GM19351 (cell line): ENCODE measurements around the gene CADM1.

ENCODE experiments used
- ATAC-seq: cut with Tn5 transposase; IDR thresholded peaks from one replicate; pipeline ENCODE4 v1.9.1; 2021; ENCODE audit warnings: mild to moderate bottlenecking, moderate library complexity; ENCODE audit not compliant: unreplicated experiment

The CADM1 gene

DNA sequence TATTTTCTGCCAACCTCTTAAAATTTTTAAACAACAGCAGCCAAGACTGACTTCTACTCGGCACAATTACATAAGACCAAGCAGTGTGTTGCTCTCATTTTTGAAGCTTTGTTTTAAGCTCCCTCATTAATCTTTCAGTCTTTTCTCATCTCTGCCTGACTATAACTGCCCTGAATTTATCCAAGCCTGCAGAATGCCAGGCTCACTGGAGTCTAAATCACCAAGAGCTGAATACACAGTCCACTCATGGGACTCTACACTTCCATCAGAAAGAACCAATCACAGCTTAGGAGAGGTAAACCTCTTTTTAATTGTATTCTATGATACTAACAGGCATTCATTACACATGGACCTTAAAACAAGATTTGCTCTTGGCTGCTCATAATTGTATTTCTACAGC, 178.7 kb downstream of the CADM1 start:
- no peak for ATAC-seq

DNA sequence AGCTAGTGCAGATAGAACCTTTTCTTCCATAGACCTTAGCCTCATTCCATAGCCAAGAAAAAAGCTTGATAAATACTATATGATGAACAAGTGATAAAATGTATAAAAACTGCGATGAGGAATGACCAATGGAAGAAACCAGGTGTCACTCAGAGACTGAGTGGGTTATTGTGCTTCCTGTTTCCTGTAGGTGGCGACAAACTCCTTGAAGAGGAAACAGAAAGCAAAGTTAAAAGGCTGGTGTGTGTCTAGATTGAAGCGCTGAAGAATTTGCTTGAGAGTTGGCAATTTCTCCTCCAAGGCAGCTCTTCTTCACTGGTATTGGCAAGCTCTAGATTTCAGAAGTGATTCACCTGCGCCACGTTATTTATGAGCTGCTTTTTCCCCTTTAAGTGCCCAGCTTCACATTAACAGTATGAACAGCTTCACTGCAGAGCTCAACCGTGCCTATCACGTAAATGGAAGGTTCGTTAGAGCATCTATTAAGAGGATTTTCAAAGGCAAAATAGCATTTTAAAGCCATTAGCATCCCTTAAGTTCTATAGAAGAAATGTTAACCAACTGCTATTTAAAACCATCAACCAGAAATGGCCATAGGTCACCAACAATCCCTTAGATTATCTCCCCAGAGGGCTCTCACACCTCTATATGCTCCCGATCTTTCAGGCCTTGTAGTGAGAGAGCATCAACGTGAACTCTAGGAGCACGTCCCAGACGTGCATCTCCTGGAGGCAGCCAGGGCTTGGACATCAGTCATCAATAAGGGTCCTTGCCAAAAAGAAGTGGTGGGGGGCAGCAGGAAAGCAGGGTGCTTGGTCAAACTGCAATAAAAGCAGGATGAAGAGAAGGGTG, 179.4 kb downstream of the CADM1 start:
- peak; percentile 92 for ATAC-seq

DNA sequence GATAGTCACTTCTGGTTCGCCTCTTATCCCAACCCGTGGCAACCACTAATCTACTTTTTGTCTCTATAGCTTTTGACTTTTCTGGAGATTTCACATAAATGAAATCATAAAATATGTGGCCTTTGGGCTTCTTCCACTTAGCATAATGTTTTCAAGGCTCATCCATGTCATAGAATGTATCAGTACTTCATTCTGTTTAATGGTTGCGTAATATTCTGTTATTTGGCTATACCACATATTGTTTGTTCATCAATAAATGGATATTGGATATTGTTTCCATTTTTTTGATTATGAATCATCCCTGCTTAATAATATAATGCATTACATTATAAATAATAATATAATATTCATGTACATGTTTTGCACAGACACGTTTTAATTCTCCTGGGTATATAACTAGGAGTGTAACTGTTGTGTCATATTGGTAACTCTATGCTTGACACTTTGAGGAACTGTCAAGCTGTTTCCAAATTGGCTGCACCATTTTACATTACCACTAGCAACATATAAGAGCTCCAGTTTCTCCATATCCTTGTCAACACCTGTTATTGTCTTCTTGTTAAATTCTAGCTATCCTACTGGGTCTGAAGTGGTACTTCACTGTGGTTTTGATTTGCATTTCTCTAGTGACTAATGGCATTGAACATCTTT, 181.5 kb downstream of the CADM1 start:
- no peak for ATAC-seq

DNA sequence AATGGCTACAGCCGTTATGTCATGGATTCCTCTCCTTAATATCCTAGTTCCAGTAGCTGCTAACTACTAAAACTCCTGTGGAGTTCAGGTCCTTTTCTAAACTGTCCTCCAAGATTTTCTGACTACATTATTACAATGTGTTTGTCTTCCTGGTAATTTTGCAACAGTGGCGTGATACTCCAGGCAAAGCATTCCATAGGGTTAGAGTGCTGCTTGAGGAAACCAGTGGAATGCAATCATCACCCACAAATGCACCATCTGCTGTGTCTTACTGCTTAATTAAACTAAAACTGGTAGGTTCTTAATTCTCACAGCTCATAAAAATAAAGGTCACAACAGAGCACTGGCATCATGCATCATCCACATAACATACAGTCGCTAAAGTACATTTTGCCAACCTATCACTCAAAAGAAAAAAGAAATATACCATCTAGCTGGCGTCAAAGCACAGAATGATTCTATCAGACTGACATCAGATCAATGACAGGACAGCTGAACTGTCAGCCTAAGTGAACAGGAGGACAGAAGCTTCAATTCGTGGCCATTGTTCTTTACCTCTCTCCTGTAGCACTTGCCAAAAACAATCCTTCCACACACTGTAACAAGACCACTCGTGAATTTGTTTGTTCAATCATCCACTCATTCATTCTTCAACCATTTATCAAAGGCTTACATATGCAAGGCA, 182.5 kb downstream of the CADM1 start:
- no peak for ATAC-seq

DNA sequence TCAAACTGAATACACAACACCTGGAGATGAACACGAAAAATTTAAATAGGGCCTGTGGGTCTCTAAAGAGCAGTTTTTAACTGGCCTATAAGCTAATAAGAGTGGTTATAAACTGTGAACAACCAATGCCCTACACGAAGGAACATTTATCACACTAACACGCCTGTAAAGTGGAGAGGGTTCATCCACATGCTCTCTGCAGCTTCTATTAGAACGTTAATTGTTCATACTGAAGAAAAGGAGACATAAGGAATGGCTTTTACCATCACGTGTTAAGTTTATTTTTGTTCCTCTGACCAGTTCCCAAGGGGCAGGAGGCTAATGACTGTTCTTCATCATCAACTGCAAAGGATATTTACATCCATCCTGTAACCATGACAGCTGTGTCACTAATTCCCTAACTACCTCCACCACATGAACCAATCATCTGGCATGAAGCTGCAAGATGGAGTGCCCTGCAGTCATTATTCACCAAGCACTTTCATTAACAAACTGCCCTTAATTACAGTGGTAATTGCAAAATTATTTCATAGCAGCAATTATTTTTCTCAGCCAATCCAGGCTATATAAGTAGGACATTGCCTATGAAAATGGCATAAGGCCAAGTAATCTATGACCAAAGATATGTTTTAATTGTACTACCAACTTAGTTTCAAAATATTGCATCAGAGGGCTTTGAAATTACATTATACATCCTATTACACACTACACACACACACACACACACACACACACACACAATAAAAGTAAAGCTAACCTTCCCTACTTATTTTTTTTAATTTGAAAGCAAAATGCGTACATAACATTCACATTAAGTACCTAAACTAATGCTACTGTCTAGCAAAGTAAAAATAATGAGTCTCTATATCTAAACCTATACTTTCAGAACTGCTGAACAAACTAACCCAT, 186.7 kb downstream of the CADM1 start:
- no peak for ATAC-seq

DNA sequence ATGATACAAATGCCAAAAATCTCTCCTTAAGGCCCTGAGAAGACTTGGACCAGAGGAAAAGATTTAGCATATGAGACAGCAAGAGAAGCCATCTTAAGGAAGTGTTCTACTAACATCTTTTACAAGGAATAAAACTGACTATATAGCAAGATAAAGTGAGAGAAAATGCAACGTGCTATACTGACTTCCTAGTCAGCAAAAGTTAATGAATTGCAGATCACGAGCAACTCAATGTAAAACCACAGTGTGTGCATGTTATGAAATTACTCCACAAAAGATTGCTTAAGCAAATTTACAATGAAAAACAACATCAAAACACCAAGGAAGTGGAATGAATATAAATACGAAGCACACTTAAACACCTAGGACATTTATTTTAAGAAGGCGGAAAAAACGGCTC, 187.5 kb downstream of the CADM1 start:
- no peak for ATAC-seq

DNA sequence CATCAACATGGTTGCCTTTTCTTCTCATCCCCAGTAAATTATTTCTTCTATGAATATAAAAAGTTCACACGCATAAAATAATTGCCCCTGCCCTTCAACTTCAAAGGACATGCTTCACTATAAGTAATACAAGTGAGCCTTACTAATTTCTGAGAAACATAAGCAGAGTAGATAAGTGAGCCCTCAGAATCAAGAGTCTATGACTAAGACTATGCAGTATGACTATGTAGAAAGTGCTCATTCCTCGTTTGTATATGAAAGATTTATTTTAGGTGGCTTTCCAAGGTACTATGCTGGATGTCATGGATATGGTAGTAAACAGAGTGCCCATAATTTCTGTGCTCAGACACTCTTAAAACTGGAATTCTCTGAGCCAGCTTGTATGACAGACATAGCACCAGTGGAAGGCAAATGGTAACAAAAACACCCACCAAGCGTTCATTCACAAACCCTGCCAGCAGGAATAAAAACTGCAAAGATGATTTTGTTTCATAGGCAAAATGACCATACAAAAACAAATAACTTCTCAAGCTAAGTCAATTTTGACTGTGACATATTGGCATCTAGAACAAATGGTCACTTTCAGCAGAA, 189.8 kb downstream of the CADM1 start:
- no peak for ATAC-seq

DNA sequence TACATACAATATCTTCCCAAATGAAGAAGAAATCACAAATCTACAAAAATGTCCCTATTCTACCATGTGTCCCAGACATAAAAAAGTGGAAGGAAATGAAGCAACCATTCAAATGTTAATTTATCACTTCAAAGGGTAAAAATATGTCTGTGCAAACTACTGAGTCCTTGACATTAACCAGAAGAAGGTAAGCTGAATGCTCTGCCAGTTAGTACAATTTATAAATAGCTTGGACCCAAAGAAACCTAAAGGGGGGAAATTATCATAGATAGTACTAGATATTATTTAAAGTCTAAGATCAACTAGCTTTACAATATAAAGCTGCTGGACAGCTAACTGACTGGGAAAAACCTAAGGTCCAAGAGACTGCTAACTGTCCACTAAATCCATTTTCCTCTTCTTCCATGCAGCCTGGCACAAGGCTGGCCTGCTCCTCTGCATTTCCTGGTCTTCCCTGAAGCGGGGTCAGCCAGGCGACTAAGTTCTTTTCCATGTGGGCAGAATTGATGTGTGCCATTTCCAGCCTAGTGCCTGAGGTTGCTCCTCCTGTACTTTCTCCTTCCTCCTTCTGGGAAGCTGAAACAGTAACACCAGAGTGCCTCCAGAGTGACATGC, 190.9 kb downstream of the CADM1 start:
- ATAC-seq = no peak

DNA sequence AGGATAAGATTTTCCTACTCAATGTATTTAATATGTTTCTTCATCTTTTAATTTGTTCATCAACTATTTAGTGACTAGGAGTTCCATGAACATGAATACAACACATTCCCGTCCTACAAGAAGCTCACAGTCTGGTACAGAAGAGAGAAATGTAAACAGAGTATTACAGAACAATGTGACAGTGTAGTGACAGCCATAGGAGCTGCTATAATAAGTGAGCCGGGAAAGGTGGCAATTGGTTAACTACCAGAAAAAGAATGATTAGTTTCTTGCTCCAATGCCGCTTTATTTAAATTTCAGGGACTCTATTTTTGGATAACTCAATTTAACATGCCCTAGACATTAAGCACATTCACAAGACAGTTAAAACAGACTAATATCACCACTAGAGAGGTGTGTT, 192.3 kb downstream of the CADM1 start:
- no peak for ATAC-seq

DNA sequence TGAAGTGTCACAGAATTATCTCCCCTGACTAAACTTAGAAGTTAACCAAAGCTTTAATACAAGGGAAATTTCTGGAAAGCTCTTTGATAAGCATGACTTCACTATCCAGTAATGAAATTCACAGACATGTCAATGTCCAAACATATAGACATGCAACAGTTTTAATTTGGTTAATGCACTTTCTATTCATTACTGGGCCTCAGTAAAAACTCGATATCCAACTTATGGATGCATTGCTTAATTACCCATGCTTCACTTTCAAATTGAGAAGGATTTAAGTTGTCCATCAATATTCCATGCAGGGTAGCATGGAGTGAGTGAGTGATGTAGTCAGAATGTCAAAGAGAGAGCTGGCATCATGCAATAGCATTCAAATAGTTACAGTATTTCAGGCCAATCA, 197.5 kb downstream of the CADM1 start:
- ATAC-seq = no peak

DNA sequence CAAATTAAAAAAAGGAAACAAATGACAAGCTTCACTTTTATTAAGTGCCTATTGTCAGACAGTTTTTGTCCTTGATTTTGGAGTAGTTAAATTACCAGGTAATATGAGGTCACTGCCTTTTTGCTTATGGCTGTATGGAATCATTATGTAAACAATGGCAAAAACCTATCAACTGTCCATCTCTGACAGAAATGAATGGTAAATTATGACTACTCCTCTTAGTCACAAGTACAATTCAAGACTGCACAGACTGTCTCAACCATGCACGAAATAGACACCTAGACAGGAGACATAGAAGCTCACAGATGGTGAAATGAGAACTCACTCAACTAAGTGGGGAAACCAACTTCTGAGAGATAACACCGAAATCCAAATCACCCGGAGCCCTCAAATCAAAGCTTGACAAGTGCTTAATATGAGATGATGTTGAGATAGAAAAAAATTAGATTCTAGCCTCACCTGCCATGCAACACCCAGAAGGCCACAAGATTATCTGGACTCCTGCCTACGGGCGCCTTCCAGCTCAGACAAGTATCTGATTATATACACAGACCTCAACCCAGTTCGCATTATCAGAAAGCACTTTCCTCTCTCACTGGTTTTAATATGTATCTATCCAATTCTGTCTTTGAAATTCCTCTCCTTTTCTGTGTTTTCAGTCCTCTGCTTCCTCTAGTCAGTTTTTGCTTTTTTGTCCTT, 199.3 kb downstream of the CADM1 start:
- ATAC-seq = no peak

DNA sequence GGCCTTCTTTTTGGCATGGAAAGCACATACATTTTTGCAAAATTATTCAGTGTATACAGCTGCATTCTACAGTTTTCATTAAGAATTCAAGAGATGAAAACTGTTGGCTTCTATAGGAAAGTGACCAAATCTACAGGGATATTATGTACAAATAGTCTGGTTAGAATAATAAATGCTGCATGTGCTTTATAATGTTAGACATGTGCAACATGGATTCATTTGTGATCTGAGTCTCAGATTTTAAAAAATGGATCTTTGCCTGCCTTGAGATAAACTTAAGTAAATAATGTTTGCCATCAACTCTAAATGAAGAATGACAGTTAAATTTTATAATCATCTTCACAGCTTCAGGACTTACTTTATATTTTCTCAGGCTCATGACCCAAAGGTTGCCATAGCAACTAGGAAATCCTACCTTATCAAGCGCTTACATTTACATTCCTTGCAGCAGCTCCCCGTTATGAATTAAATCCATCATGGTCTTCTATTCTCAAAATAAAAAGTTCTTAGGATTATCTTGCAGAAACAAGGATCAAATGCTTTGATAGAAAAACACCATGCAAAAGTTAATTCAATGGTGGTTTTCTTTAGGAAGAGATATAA, 200.2 kb downstream of the CADM1 start:
- ATAC-seq = no peak

DNA sequence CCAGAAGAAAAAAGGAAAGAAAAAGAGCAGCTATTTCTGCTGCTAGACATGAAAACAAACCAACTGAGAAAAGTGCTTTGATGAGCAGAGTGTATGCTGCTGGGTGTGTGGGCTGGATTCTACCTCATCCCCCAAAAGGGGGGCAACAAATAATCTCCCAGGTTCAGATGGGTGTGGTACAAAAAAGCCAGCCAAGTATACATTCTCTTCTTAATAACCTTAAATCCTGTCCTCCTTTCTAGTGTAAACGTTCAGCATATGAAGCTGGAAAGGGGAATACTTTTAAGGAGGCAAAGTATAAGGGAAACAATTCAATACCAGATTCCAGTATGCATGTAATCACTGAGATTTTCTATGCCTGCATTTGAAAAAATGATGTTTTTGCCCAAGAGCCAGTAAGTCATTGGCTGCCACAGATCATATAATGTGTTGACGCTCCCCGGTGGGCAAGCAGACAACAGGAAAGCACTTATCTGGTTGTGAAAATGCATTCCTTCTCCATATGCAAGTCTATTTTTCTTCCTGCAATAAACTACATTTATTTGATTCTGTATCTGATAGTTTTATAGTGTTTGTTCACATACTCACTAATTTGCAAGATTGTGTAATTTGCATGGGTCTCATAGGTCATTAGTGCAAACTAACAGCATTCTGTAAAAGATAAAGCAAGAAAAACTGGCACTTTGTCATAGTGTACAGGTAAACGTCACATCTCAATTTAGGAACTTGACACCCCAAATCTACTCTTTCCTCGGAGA, 201.1 kb downstream of the CADM1 start:
- no peak for ATAC-seq

DNA sequence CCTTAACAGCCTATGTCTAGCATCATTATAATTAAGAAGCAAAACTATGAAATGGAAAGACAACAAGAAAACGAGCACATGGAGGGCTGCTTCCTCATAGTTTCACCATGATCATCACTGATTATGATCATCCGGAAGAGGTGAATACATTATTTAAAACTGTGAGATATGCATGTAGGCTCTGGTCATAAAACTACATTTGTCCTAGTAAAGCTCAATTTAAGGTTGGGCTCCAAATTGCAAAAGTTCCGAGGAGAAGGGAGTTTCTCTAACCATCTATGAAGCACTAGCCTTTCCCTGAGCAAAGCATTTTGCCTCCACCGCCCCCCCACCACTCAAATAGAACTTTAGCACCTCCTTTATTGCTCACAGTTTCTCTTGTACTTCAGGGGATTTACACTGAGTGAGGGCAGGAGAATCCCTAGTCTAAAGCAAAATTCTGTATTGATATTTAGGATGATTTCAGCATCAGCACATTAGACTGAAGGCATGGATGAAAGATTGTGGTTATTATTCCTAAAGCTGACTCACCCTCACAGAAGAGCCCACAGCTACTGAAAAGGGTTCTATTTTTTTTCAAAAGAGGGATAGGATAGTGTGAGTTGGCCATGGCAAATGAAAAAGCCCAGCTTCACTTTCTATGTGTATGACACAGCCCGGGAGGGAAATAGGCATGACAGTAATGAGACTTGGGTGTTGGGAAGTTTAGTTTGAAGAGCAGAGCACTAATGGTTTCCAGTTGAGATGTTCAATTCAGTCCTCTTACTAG, 203.4 kb downstream of the CADM1 start:
- ATAC-seq = no peak

DNA sequence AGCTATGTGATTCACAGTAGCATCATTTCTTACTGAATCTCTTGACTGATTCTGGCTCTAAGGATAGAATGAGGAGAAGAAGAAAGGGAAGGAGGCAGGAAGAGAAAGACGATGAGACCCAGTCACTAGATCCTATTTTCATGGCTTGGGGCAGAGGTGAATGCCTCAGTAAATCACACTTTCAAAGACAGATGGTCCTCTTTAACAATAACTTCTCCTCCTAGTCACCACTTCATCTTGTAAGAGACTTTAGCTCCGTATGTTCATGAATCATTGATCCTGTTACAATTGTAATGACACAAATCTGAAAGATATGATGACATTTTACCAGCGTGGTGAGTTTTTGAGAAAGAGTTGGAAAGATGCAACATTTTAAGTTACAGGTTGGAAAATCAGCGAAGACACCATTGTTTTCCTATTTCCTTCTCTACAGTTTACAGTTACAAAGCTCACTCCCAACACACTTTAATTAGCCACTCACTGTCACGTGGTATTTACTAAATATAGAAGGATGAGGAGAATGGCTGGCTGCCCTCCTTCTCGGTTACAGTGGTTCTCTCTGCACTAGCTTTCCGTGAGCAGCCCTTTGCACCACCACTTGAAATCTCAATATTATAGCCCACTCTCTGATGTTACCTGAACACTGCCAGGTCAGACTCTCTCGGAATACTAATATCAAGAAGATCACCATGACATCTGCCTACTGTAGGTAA, 205.8 kb downstream of the CADM1 start:
- ATAC-seq = no peak

DNA sequence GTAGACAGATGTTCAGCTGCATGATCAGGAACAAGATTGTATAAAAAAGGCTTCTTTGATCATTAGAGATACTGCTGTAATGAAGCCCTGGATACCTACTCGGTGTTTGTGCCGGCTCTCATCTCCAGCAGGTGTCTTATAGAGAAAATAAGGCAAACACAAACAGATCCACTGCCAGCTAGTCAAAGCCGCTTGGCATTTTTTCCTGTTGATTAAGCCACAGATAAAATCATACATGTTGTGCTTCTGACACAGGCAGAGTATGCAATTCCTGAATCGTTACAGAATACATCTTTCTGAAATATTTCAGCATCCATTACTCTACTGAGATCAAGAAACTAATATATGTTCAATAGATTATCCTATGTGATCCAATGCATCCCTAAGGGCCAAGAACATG, 206.9 kb downstream of the CADM1 start:
- ATAC-seq = no peak

DNA sequence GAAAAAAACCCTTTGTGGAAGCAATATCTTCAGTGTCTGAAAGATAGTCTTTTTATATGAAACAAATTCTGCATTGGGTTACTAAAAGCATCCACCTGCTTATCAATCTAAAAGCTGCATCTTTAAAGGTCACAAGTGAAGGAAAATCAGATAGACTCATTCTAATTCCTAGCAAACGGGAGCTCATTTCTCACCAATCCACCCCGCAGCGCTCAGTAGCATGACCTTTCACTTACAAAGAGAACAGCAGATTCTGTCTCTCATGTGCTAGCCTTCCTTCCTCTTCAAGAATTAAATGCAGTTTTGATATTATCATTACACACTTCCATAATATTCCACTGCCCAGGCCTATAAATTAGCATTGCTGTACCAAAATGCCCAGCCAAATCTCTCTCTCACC, 212.9 kb downstream of the CADM1 start:
- ATAC-seq = no peak
